ENCODE data around the gene FIBP.

GRCh38 chr11:65907878-65908277 is 19.6 kb upstream of the FIBP start:
- TF ChIP-seq CTCF (IDR thresholded peaks at IDR 0.05) = no peak
- no peak for TF ChIP-seq POLR2A (IDR thresholded peaks at IDR 0.05)
